Putamen (tissue), 1 donor: ENCODE measurements around the gene C16orf86.

Source experiments
- DNase-seq: peaks from one replicate; pipeline ENCODE4 v3.0.0-alpha.2; 2016; ENCODE audit warnings: low spot score

Gene C16orf86

DNA sequence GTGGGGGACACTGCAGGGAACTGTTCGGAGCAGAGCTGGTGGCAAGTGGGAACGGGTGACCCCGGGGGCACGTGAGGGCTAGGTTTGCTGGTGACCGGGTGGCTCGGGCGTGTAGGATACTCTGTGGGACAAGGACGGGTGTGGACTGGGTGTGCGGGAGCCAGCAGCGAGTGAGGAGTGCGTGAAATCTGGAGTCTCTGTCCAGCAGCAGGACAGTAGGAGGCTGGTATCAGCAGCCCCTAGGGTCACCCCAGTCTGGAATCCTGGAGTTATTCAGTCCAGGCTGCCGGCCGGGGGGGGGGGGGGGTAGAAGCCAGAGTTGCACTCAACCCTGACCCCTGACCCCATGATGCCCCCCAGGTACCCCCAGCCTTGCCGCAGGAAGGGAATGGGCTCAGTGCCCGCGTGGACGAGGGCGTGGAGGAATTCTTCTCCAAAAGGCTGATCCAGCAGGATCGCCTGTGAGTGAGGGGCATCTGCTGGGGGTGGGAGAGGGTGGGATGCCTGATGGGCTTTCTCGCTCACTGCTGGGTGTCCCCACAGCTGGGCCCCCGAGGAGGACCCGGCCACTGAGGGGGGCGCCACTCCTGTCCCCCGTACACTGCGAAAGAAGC, 12.7 kb upstream of the C16orf86 start:
- no peak for DNase-seq

- no peak for DNase-seq
These were observed 12.2 kb upstream of the C16orf86 start for GRCh38 chr16:67654403-67654911.

DNA sequence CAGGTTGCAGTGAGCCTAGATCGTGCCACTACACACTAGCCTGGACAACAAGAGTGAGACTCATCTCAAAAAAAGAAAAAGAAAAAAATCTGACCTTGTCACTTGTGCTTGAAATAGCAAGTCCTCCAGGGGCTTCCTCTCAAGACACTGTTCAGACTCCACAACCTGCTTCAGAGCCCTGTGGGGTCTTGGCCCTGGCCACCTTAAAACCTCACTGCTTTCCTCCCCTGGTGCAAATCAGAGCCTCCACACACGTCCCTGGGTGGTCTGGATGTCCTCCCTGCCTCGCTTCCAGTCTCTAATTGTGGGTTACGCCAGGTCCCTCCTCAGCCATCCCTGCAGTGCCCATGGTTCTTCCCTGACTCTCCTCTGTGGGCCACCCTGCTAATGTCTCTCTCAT, 11.3 kb upstream of the C16orf86 start:
- DNase-seq, result no peak

DNA sequence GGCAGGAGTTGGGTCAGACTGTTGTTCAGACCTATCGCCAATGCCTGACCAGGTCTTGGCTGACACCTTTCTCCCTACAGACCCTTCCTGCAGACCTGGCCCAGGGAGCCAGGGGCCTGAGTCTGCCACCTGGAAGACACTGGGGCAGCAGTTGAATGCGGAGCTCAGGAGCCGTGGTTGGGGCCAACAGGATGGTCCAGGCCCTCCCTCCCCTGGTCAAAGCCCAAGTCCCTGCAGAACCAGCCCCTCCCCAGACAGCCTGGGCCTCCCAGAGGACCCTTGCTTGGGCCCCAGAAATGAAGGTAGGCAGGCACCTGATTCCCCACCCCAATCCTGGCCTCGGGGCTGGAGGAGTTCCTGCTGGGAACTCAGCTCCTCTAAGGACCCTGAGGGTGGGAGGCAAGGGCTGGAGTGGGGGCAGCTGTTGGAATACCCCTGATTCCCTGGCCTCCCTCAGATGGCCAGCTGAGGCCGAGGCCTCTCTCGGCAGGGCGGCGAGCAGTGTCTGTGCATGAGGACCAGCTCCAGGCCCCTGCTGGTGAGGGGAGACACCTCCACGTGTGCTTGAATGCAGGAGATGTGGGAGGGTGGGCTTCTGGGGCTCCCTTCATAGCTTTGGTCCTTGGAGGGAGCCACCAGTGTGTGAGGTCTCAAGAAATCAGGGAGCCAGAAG, 10.1 kb upstream of the C16orf86 start:
- no peak for DNase-seq

DNA sequence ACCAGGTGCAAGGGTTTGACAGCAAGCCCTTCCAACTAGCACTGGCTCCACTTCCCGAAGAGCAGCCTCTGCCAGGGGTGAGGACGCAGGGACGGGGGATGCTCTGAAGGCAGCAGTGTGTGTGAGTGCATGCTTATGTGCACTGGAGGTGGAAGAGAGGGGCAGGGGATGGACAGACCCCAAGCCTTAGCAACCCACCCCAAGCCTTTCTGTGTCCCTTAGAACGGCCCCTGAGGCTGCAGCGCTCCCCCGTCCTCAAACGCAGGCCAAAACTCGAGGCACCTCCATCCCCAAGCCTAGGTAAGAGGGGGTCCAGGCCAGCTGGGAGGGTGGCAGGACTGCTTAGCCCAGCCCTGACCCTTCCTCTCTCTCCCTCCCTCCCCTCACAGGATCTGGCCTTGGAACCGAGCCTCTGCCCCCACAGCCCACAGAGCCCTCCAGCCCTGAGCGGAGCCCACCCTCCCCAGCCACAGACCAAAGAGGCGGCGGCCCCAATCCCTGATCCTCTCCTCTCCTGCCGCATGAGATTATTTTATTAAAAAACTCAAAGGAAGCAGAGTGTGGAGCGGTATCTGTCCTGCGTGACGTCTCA, 9.5 kb upstream of the C16orf86 start:
- no peak for DNase-seq

DNA sequence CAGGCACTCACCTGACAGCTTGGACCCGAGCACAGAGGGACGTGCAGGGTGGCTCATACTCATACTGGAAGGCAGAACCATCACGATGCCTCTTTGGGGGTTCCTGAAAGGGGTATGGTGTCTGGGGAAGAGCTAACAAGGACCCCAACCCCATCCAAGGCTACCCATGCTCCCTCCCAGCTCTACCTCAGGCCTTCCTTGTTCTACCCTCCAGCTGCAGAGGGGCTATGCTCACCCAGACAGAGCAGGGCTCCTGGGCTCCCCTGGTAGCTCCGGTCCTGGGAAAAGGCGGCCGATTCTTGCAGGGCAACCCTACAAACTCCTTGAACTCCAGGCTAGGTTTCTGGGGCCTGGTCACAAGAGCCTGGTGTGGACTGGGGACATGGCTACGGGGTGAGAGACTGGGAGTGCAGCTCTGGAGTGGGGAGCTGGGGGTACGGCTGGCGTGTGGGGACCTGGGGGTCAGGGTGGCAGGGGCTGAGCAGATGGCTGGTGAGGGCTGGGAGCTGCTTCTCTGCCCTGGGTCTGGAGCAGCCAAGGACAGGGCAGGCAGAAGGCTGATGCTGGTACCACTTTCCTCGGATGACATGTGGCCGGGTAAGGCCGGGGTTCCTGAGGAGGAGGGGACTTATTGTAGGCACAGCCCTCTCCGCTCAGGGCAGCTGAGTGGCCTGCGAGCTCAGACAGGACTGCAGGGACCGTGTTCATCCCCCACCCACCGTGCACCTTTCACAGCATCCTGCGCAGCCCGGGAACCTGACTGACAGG, 8.7 kb upstream of the C16orf86 start:
- no peak for DNase-seq

DNA sequence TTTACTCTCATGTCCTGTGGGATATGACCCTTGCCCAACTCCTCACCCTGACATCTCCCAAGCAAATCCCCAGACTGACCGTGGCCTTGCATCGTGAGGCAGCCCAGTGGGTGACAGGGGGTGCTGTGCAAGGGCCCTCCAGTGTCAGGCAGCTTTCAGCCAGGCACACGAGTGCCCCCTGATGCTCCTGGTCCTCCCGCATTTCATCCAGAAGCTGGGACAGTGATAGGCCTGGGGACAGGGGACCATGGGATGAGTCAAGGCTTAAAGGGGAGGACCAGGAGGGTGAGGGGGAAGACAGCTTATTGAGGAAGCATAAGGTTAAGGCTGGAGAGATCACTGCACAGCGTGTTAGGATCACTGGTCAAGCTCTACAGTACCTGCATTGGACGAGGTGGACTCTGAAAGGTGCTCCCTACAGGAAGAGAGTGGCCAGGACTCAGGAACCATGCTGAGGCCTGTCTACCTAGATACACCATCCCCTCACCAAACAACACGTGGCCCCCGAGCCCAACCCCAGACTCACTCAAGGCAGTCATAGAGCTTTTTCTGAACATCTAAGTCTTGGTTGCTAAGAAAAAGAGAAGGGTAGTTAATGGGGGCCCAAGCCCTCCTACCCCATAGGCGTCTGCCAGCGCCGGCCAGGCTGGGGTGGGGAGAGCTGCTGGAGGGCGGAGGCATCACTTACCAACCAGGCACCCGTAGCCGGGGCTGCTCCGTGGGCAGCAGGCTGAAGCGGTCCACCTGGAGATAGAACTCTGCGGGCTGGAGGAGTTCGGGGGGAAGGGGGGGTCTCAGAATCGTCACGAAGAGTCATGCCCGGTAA, 7.6 kb upstream of the C16orf86 start:
- no peak for DNase-seq

- peak; percentile 93 for DNase-seq
These were observed 6.7 kb upstream of the C16orf86 start, which contains the start of gene ACD for GRCh38 chr16:67659675-67660563. Gene ACD (minus strand): TSS chr16:67660260. CDS start chr16:67660220, 40 bp downstream.

DNA sequence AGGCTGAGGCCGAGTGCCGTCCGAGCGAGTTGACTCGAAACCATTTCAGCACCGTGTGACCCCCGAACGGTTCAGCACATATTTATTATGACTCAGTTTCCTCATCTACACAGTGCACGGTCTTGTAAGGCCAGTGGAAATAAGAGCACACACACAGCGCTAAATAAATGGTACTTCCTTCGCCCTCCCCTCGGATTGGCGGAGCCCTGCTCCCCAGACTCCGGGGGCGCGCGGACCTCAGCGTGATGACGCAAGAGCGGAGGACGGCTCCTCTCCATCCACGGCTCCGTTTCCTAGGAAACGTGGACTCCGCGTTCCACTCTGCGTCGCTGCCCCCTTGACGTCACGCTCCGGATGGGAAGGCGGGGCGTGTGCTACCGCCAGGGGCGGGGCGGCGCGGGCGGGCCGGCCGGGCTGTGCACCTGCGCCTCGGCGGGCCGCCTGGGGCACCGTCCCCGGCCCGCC, 6.0 kb upstream of the C16orf86 start, which contains the start of gene PARD6A:
Gene PARD6A, plus strand, starts transcription at position 397 of the 465 bp plus-strand sequence. CDS start 79 bp downstream, outside the sequence.
- DNase-seq, result peak; percentile 98

DNA sequence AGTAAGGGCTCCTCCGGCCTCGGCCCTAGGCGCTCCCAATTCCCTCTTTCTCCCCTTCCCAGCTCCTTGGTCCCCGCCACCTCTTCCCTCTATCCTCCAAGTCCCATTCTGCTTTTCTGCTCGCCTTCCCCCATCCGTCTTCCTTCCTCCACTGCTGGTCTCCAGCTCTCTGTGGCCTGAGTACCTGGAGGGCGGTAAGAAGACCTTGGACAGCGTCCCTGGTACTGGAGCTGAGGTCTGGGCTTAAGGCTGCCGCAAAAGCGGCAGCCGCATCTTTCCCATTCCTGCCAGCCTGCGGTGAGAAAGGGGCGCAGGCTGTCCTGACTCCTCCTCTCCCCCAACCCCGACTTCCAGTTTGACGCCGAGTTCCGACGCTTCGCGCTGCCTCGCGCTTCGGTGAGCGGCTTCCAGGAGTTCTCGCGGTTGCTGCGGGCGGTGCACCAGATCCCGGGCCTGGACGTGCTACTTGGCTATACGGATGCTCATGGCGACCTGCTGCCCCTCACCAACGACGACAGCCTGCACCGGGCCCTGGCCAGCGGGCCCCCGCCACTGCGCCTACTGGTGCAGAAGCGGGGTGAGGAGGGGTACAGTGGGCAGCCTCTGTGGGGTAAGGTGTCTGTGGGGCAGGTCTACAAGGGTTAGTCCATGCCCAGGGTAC, 5.4 kb upstream of the C16orf86 start:
- no peak for DNase-seq

DNA sequence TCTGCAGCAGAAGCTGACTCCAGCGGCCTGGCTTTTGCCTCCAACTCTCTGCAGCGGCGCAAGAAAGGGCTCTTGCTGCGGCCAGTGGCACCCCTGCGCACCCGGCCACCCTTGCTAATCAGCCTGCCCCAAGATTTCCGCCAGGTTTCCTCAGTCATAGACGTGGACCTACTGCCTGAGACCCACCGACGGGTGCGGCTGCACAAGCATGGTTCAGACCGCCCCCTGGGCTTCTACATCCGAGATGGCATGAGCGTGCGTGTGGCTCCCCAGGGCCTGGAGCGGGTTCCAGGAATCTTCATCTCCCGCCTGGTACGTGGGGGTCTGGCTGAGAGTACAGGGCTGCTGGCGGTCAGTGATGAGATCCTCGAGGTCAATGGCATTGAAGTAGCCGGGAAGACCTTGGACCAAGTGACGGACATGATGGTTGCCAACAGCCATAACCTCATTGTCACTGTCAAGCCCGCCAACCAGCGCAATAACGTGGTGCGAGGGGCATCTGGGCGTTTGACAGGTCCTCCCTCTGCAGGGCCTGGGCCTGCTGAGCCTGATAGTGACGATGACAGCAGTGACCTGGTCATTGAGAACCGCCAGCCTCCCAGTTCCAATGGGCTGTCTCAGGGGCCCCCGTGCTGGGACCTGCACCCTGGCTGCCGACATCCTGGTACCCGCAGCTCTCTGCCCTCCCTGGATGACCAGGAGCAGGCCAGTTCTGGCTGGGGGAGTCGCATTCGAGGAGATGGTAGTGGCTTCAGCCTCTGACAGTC, 4.5 kb upstream of the C16orf86 start:
- DNase-seq, result no peak

DNA sequence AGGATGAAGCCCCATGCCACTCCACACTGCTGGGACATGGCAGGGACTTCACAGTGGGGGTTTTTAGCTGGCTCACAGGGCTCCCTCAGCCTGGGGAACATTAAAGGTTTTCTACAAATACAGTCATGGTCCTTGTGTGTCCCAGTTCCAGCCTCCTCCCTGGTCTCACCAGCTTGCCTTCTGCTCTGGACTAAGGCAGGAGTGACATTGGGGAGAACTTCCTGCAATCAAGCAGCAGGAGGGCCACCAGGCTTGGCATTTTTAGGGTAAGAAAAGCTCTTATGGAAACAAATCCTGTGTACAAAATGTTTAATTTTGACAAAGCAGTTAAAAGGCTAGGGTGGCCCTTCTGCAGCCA, 4.0 kb upstream of the C16orf86 start:
- no peak for DNase-seq

GRCh38 chr16:67663151-67663876, 3.3 kb upstream of the C16orf86 start:
- no peak for DNase-seq

GRCh38 chr16:67663877-67664222, 2.8 kb upstream of the C16orf86 start:
- DNase-seq, result no peak

- no peak for DNase-seq
These were observed 2.4 kb upstream of the C16orf86 start for GRCh38 chr16:67664258-67664657.

DNA sequence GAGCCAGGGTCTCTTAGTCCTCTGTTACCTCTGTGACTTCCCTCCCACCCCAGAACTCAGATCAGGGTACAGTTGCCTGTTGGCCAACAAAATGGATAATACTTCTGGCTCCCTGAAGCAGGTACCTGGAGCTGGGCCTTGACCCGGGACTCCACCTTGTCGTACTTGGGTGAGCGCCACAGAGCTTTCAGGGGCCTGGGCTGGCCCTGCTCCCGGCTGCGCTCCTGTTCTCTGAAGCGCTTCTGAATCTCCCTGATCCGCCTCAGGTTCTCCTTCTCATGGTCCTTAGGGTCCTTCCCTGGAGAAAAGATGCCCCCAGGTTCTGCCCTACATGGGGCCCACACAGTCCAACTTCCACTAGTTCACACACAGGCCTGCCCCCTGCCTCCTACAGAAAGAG, 1.7 kb upstream of the C16orf86 start:
- DNase-seq, result no peak

- no peak for DNase-seq
These were observed 1.0 kb upstream of the C16orf86 start for GRCh38 chr16:67665598-67665997.

GRCh38 chr16:67666032-67666551, 522 bp upstream of the C16orf86 start:
- DNase-seq, result no peak
